Astrocyte of the cerebellum (primary cell): ENCODE data around the gene IGSF5.

ENCODE experiments used
- DNase-seq: peaks from one replicate; pipeline ENCODE4 v3.0.0-alpha.2; 2011; ENCODE audit warnings: low read depth
- H3K4me3 ChIP-seq: 2 replicates; pipeline ENCODE4 v1.5.1; 2011; ENCODE audit warnings: mild to moderate bottlenecking, low read depth, low read length, moderate library complexity
- in situ Hi-C: cut with HindIII; loops from 2 replicates; pipeline ENCODE4 v1.10.0; 2017; ENCODE audit warnings: low sequenced_read_pairs
- TF ChIP-seq, protein P1 (sequence below): IDR thresholded peaks from 2 replicates; pipeline ENCODE4 v1.5.1; 2012; ENCODE audit warnings: low read length, low read depth, moderate library complexity, mild to moderate bottlenecking; ENCODE audit errors: missing control alignments

The IGSF5 gene

GRCh38 chr21:39720126-39720778, 24.7 kb upstream of the IGSF5 start:
- H3K4me3 ChIP-seq = no peak overlapping the region
- TF ChIP-seq, protein P1, sequence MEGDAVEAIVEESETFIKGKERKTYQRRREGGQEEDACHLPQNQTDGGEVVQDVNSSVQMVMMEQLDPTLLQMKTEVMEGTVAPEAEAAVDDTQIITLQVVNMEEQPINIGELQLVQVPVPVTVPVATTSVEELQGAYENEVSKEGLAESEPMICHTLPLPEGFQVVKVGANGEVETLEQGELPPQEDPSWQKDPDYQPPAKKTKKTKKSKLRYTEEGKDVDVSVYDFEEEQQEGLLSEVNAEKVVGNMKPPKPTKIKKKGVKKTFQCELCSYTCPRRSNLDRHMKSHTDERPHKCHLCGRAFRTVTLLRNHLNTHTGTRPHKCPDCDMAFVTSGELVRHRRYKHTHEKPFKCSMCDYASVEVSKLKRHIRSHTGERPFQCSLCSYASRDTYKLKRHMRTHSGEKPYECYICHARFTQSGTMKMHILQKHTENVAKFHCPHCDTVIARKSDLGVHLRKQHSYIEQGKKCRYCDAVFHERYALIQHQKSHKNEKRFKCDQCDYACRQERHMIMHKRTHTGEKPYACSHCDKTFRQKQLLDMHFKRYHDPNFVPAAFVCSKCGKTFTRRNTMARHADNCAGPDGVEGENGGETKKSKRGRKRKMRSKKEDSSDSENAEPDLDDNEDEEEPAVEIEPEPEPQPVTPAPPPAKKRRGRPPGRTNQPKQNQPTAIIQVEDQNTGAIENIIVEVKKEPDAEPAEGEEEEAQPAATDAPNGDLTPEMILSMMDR = peak; percentile 52
- no peak for DNase-seq
- in situ Hi-C loops = no loop called here

DNA sequence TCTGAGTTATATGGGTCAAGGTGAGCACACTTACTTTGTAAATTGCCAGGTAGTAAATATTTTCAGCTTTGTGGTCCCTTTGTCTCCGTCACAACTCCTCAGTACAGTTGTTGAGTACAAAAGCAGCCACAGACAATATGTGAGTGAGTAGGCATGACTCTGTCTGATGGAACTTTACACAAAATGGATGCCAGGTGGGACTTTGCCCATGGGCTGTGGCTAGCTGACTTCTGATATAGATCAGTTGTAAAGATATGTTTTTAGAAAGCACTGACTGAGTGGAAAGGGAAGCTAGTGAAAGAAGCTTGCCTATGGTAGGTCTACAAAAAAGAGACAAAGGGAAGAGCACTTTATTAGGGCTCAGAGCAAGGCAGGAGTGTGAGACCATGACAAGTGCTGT, 23.1 kb upstream of the IGSF5 start:
- in situ Hi-C loops = no loop called here
- TF ChIP-seq, protein P1 = no peak
- H3K4me3 ChIP-seq = no peak overlapping the region
- DNase-seq = no peak

DNA sequence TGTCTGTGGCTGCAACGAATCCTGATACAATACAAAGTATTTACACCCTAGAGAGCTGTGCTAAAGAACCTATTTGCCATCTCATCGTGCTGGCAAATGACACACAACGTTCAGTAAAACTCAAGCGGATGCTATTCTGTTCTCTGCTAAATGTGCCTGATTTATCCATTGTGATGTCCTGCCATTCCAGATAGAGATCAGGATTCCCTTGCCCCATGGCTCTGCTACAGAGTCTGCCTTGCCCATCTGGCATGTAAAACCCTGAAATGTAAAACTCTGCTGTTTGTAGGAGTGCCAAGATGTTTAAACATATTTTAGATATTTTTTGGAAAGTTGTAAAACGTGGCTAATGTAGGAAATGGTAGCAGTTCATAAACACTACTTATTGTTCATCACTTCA, 20.0 kb upstream of the IGSF5 start:
- TF ChIP-seq, protein P1 = no peak
- in situ Hi-C loops = no loop called here
- no peak overlapping the region for H3K4me3 ChIP-seq
- DNase-seq = no peak

DNA sequence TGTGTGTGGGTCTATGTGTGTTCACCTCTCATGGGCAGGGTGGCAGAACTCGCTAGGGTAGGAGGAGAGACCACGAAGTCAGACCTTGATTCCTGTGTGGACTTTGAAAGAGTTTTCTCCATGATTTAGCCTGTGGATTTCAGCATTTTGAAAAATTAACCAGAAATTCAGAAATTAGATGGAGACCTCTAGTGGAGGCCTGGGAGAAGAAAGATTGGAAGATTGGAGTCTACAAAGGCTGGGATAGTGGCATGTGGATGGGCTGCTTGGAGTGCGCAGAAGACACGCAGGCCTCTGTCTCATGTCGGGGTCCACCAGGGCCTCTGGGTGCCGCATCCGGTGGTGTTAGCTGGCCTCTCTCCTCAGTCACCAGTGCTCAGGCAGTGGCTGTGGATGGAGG, 18.9 kb upstream of the IGSF5 start:
- DNase-seq = no peak
- H3K4me3 ChIP-seq = no peak overlapping the region
- TF ChIP-seq, protein P1 = peak; percentile 45
- in situ Hi-C loops = no loop called here

GRCh38 chr21:39727401-39728120, 17.4 kb upstream of the IGSF5 start:
- TF ChIP-seq, protein P1 = no peak
- in situ Hi-C loops = no loop called here
- no peak for DNase-seq
- no peak overlapping the region for H3K4me3 ChIP-seq

DNA sequence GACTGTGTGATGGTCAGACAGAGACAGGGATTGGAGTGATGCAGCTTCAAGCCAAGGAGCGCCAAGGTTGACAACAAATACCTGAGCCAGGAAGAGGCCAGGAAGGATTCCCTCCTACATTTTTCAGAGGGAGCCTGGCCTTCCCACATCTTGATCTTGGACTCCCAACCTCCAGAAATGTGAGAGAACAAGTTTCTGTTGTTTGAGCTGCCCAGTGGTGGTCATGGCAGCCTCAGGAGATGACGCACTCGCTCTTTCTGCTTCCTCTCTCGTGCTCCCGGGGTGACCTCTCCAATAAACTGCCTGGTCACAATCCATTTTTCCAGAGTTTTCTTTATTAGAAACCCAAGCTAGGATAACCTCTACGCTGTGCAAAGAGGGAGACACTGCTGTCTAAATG, 16.6 kb upstream of the IGSF5 start:
- no peak overlapping the region for H3K4me3 ChIP-seq
- DNase-seq = no peak
- in situ Hi-C loops = no loop called here
- TF ChIP-seq, protein P1 = no peak
